A673 (cell line): ENCODE results near the gene VWDE. TPM values are rescaled to one million over a fixed set of nuclear protein-coding genes. Genes with fewer than 3 reads are reported as not detected.

Experiments used
- BruUV-seq: library from RNA; stranded (reverse); fragments of 400-500 nt; replicated peaks from 2 replicates; lab custom pipeline; 2021; lab: Mats Ljungman, UMichigan
- CTCF ChIA-PET: fragments of 300-600 bp; sonication (Branson Sonifier 250); formaldehyde crosslinking; loops from one replicate; lab custom pipeline; 2022; ENCODE audit warnings: antibody characterized with exemption; lab: Charles Lee
- POLR2A ChIA-PET: fragments of 300-600 bp; sonication (Branson Sonifier 250); formaldehyde crosslinking; loops from one replicate; lab custom pipeline; 2022; ENCODE audit warnings: antibody characterized with exemption; ENCODE audit not compliant: low non-redundant PET; lab: Charles Lee
- DNase-seq: peaks from one replicate; pipeline ENCODE4 v3.0.0-alpha.2; 2015; ENCODE audit warnings: low spot score
- H3K27ac ChIP-seq: fragments of 200-600 bp; sonication (generic); 2 replicates; pipeline ENCODE4 v1.5.1; 2016; ENCODE audit warnings: mixed run types, low read depth, mild to moderate bottlenecking, mixed read lengths, antibody characterized with exemption, low read length; ENCODE audit not compliant: poor library complexity, severe bottlenecking
- H3K27me3 ChIP-seq: fragments of 200-600 bp; sonication (generic); replicated peaks from 2 replicates; pipeline ENCODE4 v1.6.1; 2017; ENCODE audit warnings: mixed run types, low read depth, mild to moderate bottlenecking, mixed read lengths, antibody characterized with exemption, low read length; ENCODE audit not compliant: insufficient read depth, poor library complexity
- H3K36me3 ChIP-seq: fragments of 200-600 bp; sonication (generic); 2 replicates; pipeline ENCODE4 v1.6.1; 2016; ENCODE audit warnings: mixed run types, mild to moderate bottlenecking, mixed read lengths, antibody characterized with exemption, low read length; ENCODE audit not compliant: insufficient read depth, poor library complexity, severe bottlenecking
- H3K4me1 ChIP-seq: fragments of 200-600 bp; sonication (generic); 2 replicates; pipeline ENCODE4 v1.6.1; 2017; ENCODE audit warnings: mixed run types, mild to moderate bottlenecking, mixed read lengths, antibody characterized with exemption, low read length; ENCODE audit not compliant: insufficient read depth, poor library complexity, severe bottlenecking
- H3K4me3 ChIP-seq: fragments of 200-600 bp; sonication (generic); 2 replicates; pipeline ENCODE4 v1.5.1; 2016; ENCODE audit warnings: low read depth, mixed run types, mild to moderate bottlenecking, mixed read lengths, low read length; ENCODE audit not compliant: poor library complexity, severe bottlenecking
- H3K9me3 ChIP-seq: fragments of 200-600 bp; sonication (generic); 2 replicates; pipeline ENCODE4 v1.6.1; 2016; ENCODE audit warnings: mixed run types, low read depth, mild to moderate bottlenecking, mixed read lengths, antibody characterized with exemption, low read length; ENCODE audit not compliant: poor library complexity, severe bottlenecking
- CTCF ChIP-seq: fragments of 300-800, 200-600 bp; sonication (generic); conservative IDR thresholded peaks from 2 replicates; pipeline ENCODE4 v1.5.1; 2017; ENCODE audit warnings: low read depth, mild to moderate bottlenecking, antibody characterized with exemption, low read length, moderate library complexity, mixed read lengths
- EZH2 ChIP-seq: fragments of 200-600 bp; sonication (generic); IDR thresholded peaks from 2 replicates; pipeline ENCODE4 v1.6.1; 2017; ENCODE audit warnings: borderline replicate concordance, low read depth, mild to moderate bottlenecking, mixed read lengths, antibody characterized with exemption, low read length; ENCODE audit not compliant: poor library complexity, severe bottlenecking
- intact Hi-C: fragments of 100-400 bp; cut with micrococcal nuclease; formaldehyde crosslinking; loops from one replicate; pipeline ENCODE4 v1.10.0; 2022; ENCODE audit not compliant: unreplicated experiment
- total RNA-seq: library from RNA; stranded (reverse); gene quantifications from 2 replicates; pipeline ENCODE4 v1.2.3, GENCODE V29; 2021

Gene VWDE
- total RNA-seq, 1 experiment from 2014 or later: 0.32 TPM

DNA sequence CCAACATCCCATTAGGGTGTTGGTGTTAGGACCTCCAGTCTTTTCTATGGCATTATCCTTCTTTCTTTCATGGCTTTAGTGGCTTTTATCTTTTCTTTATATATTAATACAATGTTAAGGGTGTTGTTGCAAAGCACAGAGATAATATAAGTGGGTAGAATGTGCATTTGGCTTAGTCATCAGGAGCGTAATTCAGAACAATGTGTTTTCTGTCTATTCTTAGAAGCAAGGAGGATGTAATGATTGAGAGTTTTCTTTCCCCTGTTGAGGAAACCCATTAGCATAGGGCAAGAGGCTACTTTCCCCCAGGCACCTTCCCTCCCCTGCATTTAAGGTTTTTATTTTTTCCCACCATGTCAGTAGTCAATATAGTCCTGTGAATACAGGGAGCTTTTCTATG lies 112.9 kb downstream of the VWDE start:
- DNase-seq: no peak
- ChIA-PET POLR2A (no interaction called here), CTCF (no interaction called here)
- Histone ChIP-seq H3K4me1 (no peaks in the 10 kb centered on the region), H3K9me3 (no peaks in the 10 kb centered on the region), H3K27ac (no peak overlapping the region), H3K27me3 (no peaks in the 10 kb centered on the region), H3K4me3 (no peak overlapping the region), H3K36me3 (no peaks in the 10 kb centered on the region)
- TF ChIP-seq EZH2: no peak
- TF ChIP-seq CTCF: no peak
- no TSS peak for BruUV-seq
- intact Hi-C loops: no loop called here

GRCh38 chr7:12289996-12290395 lies 113.7 kb downstream of the VWDE start:
- ChIA-PET POLR2A (no interaction called here), CTCF (no interaction called here)
- intact Hi-C loops: no loop called here
- no peak overlapping the region for H3K27ac ChIP-seq
- H3K9me3 ChIP-seq: no peaks in the 10 kb centered on the region
- BruUV-seq: no TSS peak
- no peaks in the 10 kb centered on the region for H3K27me3 ChIP-seq
- no peaks in the 10 kb centered on the region for H3K4me1 ChIP-seq
- no peaks in the 10 kb centered on the region for H3K36me3 ChIP-seq
- TF ChIP-seq EZH2 (no peak), CTCF (no peak)
- no peak overlapping the region for H3K4me3 ChIP-seq
- no peak for DNase-seq

DNA sequence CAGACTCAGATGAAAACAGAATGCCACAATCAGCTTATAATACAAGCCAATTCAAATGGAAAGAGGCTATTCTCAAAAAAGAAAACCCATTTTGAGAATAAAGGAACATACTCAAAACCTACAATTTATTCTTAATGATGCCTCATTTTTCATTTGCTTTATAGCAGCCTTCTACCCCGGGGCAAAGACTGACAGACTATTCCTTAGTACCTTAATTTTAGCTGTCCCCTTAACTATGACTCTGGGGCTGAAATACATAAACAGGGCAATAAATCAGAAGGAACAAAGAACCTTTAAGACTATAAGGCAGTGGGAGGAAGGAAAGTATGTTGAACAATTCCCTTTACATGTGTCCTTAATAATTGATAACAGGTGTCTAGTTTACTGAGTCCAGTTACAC lies 115.8 kb downstream of the VWDE start:
- ChIA-PET POLR2A (no interaction called here), CTCF (no interaction called here)
- TF ChIP-seq CTCF (no peak), EZH2 (no peak)
- no TSS peak for BruUV-seq
- Histone ChIP-seq H3K27ac (no peak overlapping the region), H3K4me1 (no peaks in the 10 kb centered on the region), H3K4me3 (no peak overlapping the region), H3K27me3 (no peaks in the 10 kb centered on the region), H3K36me3 (no peaks in the 10 kb centered on the region), H3K9me3 (no peaks in the 10 kb centered on the region)
- no peak for DNase-seq
- intact Hi-C loops: no loop called here
